ENCODE results near the gene AATK.

AATK gene

GRCh38 chr17:81192386-81193050 is 26.5 kb upstream of the AATK start:
- no peak overlapping the region for H3K4me3 Mint-ChIP-seq

GRCh38 chr17:81191646-81192045 is 25.6 kb upstream of the AATK start:
- Mint-ChIP-seq H3K27me3 (no peaks in the 10 kb centered on the region), H3K4me1 (no peaks in the 10 kb centered on the region), H3K9me3 (no peaks in the 10 kb centered on the region), H3K27ac (no peak overlapping the region), H3K4me3 (no peak overlapping the region), H3K36me3 (peaks cover 3% of the 10 kb centered on the region)
- DNase-seq (ENCODE audit: low spot score in 2 of 2) (no peak), ATAC-seq (ENCODE audit: low read depth) (no peak)

More at GRCh38 chr17:81192386-81193050, 26.5 kb upstream of the AATK start:
- Mint-ChIP-seq H3K36me3 (peaks cover 3% of the 10 kb centered on the region), H3K27me3 (no peaks in the 10 kb centered on the region), H3K27ac (no peak overlapping the region), H3K4me1 (no peaks in the 10 kb centered on the region), H3K9me3 (no peaks in the 10 kb centered on the region)
- DNase-seq (ENCODE audit: low spot score in 2 of 2) = no peak
- ATAC-seq (ENCODE audit: low read depth) = no peak

- Mint-ChIP-seq H3K4me1 (no peaks in the 10 kb centered on the region), H3K36me3 (peaks cover 3% of the 10 kb centered on the region), H3K27me3 (no peaks in the 10 kb centered on the region), H3K4me3 (no peak overlapping the region), H3K27ac (no peak overlapping the region), H3K9me3 (no peaks in the 10 kb centered on the region)
- DNase-seq (ENCODE audit: low spot score in 2 of 2) (no peak), ATAC-seq (ENCODE audit: low read depth) (no peak)
These were observed 25.1 kb upstream of the AATK start for GRCh38 chr17:81191116-81191515.

GRCh38 chr17:81190591-81190990 is 24.6 kb upstream of the AATK start:
- no peak for ATAC-seq (ENCODE audit: low read depth)
- DNase-seq (ENCODE audit: low spot score in 2 of 2) = no peak
- H3K27ac Mint-ChIP-seq = no peak overlapping the region
- H3K27me3 Mint-ChIP-seq = no peaks in the 10 kb centered on the region
- no peaks in the 10 kb centered on the region for H3K9me3 Mint-ChIP-seq
- peaks cover 3% of the 10 kb centered on the region for H3K36me3 Mint-ChIP-seq
- no peaks in the 10 kb centered on the region for H3K4me1 Mint-ChIP-seq
- H3K4me3 Mint-ChIP-seq = no peak overlapping the region

- Mint-ChIP-seq H3K27ac (no peak overlapping the region), H3K9me3 (no peaks in the 10 kb centered on the region), H3K27me3 (no peaks in the 10 kb centered on the region), H3K4me3 (no peak overlapping the region), H3K36me3 (peaks cover 3% of the 10 kb centered on the region), H3K4me1 (no peaks in the 10 kb centered on the region)
- ATAC-seq (ENCODE audit: low read depth) (no peak), DNase-seq (ENCODE audit: low spot score in 2 of 2) (no peak)
These were observed 23.9 kb upstream of the AATK start for GRCh38 chr17:81189670-81190530.

- Mint-ChIP-seq H3K27me3 (peaks cover 4% of the 10 kb centered on the region), H3K27ac (no peak overlapping the region), H3K36me3 (peaks cover 2% of the 10 kb centered on the region), H3K9me3 (no peaks in the 10 kb centered on the region), H3K4me3 (no peak overlapping the region), H3K4me1 (no peaks in the 10 kb centered on the region)
- no peak for DNase-seq (ENCODE audit: low spot score in 2 of 2)
- ATAC-seq (ENCODE audit: low read depth) = no peak
These were observed 23.0 kb upstream of the AATK start for GRCh38 chr17:81189016-81189415.

GRCh38 chr17:81188491-81188840 is 22.4 kb upstream of the AATK start:
- no peak for ATAC-seq (ENCODE audit: low read depth)
- Mint-ChIP-seq H3K36me3 (peaks cover 2% of the 10 kb centered on the region), H3K27ac (no peak overlapping the region), H3K4me3 (no peak overlapping the region), H3K9me3 (no peaks in the 10 kb centered on the region), H3K4me1 (no peaks in the 10 kb centered on the region), H3K27me3 (peaks cover 4% of the 10 kb centered on the region)
- DNase-seq (ENCODE audit: low spot score in 2 of 2) = no peak

- DNase-seq (ENCODE audit: low spot score in 2 of 2) = no peak
- H3K36me3 Mint-ChIP-seq = peaks cover 2% of the 10 kb centered on the region
- peaks cover 5% of the 10 kb centered on the region for H3K27me3 Mint-ChIP-seq
- H3K9me3 Mint-ChIP-seq = no peaks in the 10 kb centered on the region
- no peaks in the 10 kb centered on the region for H3K4me1 Mint-ChIP-seq
- H3K27ac Mint-ChIP-seq = no peak overlapping the region
- ATAC-seq (ENCODE audit: low read depth) = no peak
- no peak overlapping the region for H3K4me3 Mint-ChIP-seq
These were observed 21.8 kb upstream of the AATK start for GRCh38 chr17:81187586-81188490.

GRCh38 chr17:81187120-81187519 is 21.1 kb upstream of the AATK start:
- no peak for ATAC-seq (ENCODE audit: low read depth)
- DNase-seq (ENCODE audit: low spot score in 2 of 2) = no peak
- Mint-ChIP-seq H3K4me3 (no peak overlapping the region), H3K27me3 (peaks cover 5% of the 10 kb centered on the region), H3K36me3 (peaks cover 2% of the 10 kb centered on the region), H3K4me1 (no peaks in the 10 kb centered on the region), H3K27ac (no peak overlapping the region), H3K9me3 (no peaks in the 10 kb centered on the region)

GRCh38 chr17:81186203-81186602 is 20.2 kb upstream of the AATK start:
- Mint-ChIP-seq H3K27me3 (peaks cover 5% of the 10 kb centered on the region), H3K27ac (no peak overlapping the region), H3K36me3 (peaks cover 2% of the 10 kb centered on the region), H3K4me3 (no peak overlapping the region), H3K9me3 (no peaks in the 10 kb centered on the region), H3K4me1 (no peaks in the 10 kb centered on the region)
- ATAC-seq (ENCODE audit: low read depth) (no peak), DNase-seq (ENCODE audit: low spot score in 2 of 2) (no peak)

- Mint-ChIP-seq H3K27ac (no peak overlapping the region), H3K27me3 (peaks cover 5% of the 10 kb centered on the region), H3K9me3 (no peaks in the 10 kb centered on the region), H3K36me3 (peaks cover 2% of the 10 kb centered on the region), H3K4me1 (no peaks in the 10 kb centered on the region), H3K4me3 (no peak overlapping the region)
- ATAC-seq (ENCODE audit: low read depth) (no peak), DNase-seq (ENCODE audit: low spot score in 2 of 2) (no peak)
These were observed 18.5 kb upstream of the AATK start for GRCh38 chr17:81184555-81184954.

GRCh38 chr17:81183807-81184206 is 17.8 kb upstream of the AATK start:
- DNase-seq (ENCODE audit: low spot score in 2 of 2) (no peak), ATAC-seq (ENCODE audit: low read depth) (no peak)
- H3K27me3 Mint-ChIP-seq = peaks cover 5% of the 10 kb centered on the region
- no peak overlapping the region for H3K4me3 Mint-ChIP-seq
- no peaks in the 10 kb centered on the region for H3K9me3 Mint-ChIP-seq
- no peaks in the 10 kb centered on the region for H3K36me3 Mint-ChIP-seq
- no peaks in the 10 kb centered on the region for H3K4me1 Mint-ChIP-seq
- H3K27ac Mint-ChIP-seq = no peak overlapping the region

GRCh38 chr17:81183316-81183715 is 17.3 kb upstream of the AATK start:
- H3K9me3 Mint-ChIP-seq = no peaks in the 10 kb centered on the region
- H3K36me3 Mint-ChIP-seq = no peaks in the 10 kb centered on the region
- ATAC-seq (ENCODE audit: low read depth) (no peak), DNase-seq (ENCODE audit: low spot score in 2 of 2) (no peak)
- no peak overlapping the region for H3K27ac Mint-ChIP-seq
- peaks cover 5% of the 10 kb centered on the region for H3K27me3 Mint-ChIP-seq
- H3K4me1 Mint-ChIP-seq = no peaks in the 10 kb centered on the region
- no peak overlapping the region for H3K4me3 Mint-ChIP-seq

GRCh38 chr17:81182596-81182995 is 16.6 kb upstream of the AATK start:
- ATAC-seq (ENCODE audit: low read depth) = no peak
- Mint-ChIP-seq H3K36me3 (no peaks in the 10 kb centered on the region), H3K27ac (no peak overlapping the region), H3K4me3 (no peak overlapping the region), H3K9me3 (no peaks in the 10 kb centered on the region), H3K4me1 (no peaks in the 10 kb centered on the region), H3K27me3 (peaks cover 5% of the 10 kb centered on the region)
- DNase-seq (ENCODE audit: low spot score in 2 of 2) = no peak

Data from memory B cell (primary cell).